GDM1 (cell line): Measurements from ENCODE around the gene RBM34.
"Not testable (repeated sequence)": the region's sequence is repeated elsewhere in the genome, so short reads cannot be mapped to it uniquely, and the experiment has no call there.

Experiments used
- DNase-seq: peaks from one replicate; lab custom pipeline; 2025; lab: John Stamatoyannopoulos, UW

The RBM34 gene

GRCh38 chr1:235112297-235113182 lies 48.5 kb downstream of the RBM34 start:
- no peak for DNase-seq

DNA sequence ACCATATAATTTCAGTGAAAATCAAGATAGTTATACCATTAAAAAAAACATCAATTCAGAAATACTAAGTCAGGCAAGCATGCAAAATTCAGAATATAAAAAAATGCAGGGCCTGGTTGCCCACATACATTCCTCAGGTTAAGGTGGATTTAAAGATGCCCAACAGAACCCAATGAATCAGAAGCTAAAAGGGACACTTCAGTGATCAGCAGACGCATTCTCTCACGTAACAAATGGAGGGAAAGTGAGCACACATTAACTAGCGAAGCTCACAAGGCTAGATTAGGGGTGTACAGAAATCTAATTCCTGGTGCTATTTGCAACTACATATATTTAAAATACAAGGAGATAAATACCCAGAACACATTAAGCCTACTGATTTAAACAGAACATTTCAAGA lies 49.9 kb downstream of the RBM34 start:
- no peak for DNase-seq

- no peak for DNase-seq
Measured at GRCh38 chr1:235108876-235109275, 52.2 kb downstream of the RBM34 start.

- no peak for DNase-seq
Measured at GRCh38 chr1:235108185-235108593, 52.9 kb downstream of the RBM34 start.

- no peak for DNase-seq
Measured at GRCh38 chr1:235107368-235108184, 53.5 kb downstream of the RBM34 start.

DNA sequence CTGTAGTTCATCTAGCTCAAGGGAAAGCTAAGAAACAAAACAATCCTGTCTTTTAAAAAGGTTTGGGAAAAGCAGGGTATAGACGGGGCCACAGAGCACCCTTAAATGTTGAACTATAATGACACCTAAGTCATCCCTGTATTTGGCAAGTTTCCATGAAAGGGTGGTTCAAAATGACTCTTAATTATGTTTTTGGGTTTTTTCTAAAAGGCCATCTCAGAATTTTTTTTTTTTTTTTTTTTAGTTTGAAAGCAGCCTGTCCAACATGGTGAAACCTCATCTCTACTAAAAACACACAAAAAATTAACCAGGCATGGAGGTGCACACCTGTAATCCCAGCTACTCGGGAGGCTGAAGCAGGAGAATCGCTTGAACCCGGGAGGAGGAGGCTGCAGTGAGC lies 54.6 kb downstream of the RBM34 start:
- no peak for DNase-seq

GRCh38 chr1:235105051-235106043 lies 55.7 kb downstream of the RBM34 start:
- no peak for DNase-seq

- no peak for DNase-seq
Measured at GRCh38 chr1:235102993-235103411, 58.0 kb downstream of the RBM34 start.

GRCh38 chr1:235102259-235102582 lies 58.8 kb downstream of the RBM34 start:
- no peak for DNase-seq

DNA sequence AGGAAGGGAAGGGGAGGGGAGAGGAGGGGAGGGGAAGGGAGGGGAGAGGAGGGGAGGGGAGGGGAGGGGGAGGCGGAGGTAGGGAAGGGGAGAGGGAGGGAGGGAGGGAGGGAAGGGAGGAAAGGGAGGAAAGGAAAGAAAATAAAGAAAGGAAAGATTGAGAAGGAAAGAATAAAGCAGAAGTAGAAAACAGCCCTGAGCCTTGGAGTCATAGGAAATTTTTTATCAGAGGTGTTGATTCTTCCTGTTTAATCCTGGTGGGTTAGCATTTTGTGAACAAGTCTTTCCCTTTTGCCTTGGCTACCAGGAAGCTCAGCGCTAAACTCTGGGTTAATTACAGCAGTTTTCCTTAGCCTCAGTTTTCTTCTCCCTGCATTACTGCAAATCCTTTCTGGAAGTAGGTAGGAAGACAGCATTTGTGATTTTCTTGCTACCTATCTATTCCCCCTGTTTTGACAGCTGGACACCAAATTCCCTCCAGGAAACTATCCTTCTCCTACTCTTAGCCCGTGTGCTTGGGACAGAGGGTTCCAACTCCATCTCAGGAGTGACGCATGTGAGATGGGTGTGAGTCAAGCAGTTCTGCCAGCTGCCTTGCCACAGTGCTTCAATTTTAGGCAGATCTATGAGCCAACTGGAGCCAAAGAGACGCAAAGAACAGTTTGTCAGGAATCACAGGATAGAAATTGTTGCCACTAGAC lies 59.3 kb downstream of the RBM34 start:
- no peak for DNase-seq

GRCh38 chr1:235100194-235100772 lies 60.8 kb downstream of the RBM34 start:
- DNase-seq, result no peak

GRCh38 chr1:235098991-235099390 lies 62.1 kb downstream of the RBM34 start:
- no peak for DNase-seq

DNA sequence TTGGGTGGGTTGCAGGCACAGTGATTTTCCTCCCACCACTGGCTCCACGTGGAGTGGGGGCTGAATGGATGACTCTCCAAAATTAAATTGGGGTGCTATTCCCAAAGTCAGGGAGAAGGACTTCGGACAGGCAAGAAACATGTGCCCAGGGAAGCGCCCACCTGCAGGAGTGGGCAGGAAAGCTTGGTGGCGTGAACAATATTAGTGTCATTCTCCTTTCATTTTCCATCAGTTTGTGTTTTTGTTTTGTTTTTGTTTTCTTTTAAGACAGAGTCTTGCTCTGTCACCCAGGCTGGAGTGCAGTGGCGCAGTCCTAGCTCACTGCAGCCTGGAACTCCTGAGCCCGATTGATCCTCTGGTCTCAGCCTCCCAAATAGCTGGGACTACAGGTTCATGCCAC lies 62.5 kb downstream of the RBM34 start:
- no peak for DNase-seq

- not testable (repeated sequence) for DNase-seq
Measured at GRCh38 chr1:235097501-235097900, 63.5 kb downstream of the RBM34 start.

GRCh38 chr1:235095938-235096562 lies 65.0 kb downstream of the RBM34 start:
- no peak for DNase-seq

DNA sequence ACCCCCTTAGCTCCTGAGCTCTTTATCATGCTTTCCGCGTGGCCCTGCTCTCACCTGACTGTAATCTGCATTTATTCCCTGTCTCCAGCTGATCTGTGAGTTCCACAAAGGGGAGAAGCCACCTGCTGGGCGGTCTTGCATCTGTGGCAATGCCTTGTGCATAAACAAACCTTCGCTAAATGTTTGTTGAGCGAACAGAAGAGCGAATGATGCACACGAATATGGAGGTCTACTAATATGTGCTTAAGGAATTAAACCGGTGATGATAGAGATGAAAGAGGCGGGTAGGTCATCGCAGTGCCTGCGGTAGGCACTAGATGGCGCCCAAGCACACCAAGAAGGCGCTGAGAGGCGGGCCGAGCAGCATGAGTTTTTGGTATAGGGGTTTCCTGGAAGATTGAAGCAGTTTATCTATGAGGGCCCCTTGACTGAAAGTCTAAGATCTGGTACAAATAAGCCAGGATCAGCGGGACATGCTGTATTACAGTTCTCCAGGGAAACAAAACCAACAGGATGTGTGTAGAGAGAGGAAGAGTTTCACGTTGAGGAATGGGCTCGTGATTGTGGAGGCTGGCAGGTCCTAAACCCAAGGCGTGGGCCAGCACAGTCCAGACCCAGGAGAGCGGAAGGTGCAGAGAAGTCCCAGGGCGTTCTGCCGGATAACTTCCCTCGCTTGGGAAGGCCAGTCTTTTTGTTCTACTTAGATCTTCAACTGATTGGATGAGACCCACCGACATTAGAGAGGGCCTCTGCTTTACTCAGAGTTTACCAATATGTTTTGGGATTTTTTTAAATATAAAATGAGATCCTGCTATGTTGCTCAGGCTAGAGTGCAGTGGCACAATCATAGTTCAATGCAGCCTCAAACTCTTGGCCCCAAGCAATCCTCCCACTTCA lies 67.1 kb downstream of the RBM34 start:
- peak; percentile 61 for DNase-seq

DNA sequence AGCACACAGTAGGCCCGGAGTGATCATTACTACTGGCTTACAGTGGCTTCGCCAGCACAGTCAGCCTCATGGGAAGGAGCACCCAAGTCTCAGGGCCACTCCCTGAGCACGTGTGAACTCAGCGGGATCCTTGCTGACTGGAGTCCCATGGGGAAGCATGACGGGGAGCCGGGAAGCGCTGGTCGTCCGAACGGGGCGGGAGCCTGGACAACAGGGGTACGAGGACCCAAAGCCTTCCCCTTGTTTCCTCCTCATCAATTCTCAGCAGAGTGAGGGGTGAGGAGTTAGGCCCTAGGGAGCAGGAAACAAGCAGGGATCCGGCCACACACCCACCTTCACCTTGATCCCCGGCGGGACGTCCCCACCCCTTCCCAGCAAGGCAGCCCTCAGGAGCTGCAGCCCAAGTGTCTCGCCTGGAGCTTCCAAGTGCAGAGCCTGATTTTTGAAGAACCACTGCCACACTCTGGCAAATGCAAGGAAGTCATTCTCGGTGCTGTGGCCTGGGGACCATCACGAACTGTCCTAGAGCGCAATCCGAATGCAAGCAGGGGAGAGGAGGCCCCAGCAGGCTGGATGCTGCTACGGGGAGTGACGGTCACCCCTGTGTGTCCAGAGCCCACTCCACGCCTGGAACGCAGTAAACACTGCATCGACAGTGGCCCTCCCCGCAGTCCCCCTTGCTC lies 67.9 kb downstream of the RBM34 start:
- DNase-seq, result peak; percentile 36

GRCh38 chr1:235092415-235092814 lies 68.6 kb downstream of the RBM34 start:
- DNase-seq, result not testable (repeated sequence)

- not testable (repeated sequence) for DNase-seq
Measured at GRCh38 chr1:235092045-235092406, 69.0 kb downstream of the RBM34 start.
